SK-N-SH (cell line): ENCODE data around the gene DLG1. TPM values are rescaled to one million over a fixed set of nuclear protein-coding genes. Genes with fewer than 3 reads are reported as not detected.

ENCODE experiments used
- CTCF ChIA-PET: fragments of 300-600, 350-600 bp; formaldehyde crosslinking; extraction: SDS; loops from one replicate; lab custom pipeline; 2021; lab: Yijun Ruan, JAX
- POLR2A ChIA-PET: fragments of 350-600 bp; sonication (Branson Sonifier 250); formaldehyde crosslinking; extraction: SDS; loops from one replicate; lab custom pipeline; 2020; ENCODE audit warnings: antibody characterized with exemption, inconsistent platforms; lab: Yijun Ruan, JAX
- DNase-seq: peaks from one replicate; pipeline ENCODE4 v3.0.0; 2012
- H2AFZ ChIP-seq: fragments of 200-600 bp; sonication (generic); 2 replicates; pipeline ENCODE4 v1.8.1; 2016; ENCODE audit warnings: antibody characterized with exemption, mild to moderate bottlenecking, low read depth
- H3F3A ChIP-seq: fragments of 200-600 bp; sonication (generic); replicated peaks from 2 replicates; pipeline ENCODE3; 2016; ENCODE audit warnings: antibody characterized with exemption, mild to moderate bottlenecking; ENCODE audit not compliant: insufficient read depth
- H3K27ac ChIP-seq, 2 experiments: fragments of 200-500 bp in 1 of 2; fragments of 200-600 bp in 1 of 2; sonication (Bioruptor generic) in 1 of 2; sonication (generic), shearing (Covaris generic) in 1 of 2; 2 replicates each; pipeline versions ENCODE4 v1.5.1 to v1.6.1; 2014 to 2016; ENCODE audit warnings: low read depth in 2 of 2, inconsistent platforms in 1 of 2, low read length in 1 of 2, mild to moderate bottlenecking in 1 of 2, mixed read lengths in 1 of 2
- H3K27me3 ChIP-seq: fragments of 200-600 bp; sonication (generic), shearing (Covaris generic); 2 replicates; pipeline ENCODE4 v1.6.1; 2016; ENCODE audit warnings: mixed run types; ENCODE audit not compliant: insufficient read depth
- H3K36me3 ChIP-seq, 2 experiments: fragments of 200-500 bp in 1 of 2; fragments of 200-600 bp in 1 of 2; sonication (Bioruptor generic) in 1 of 2; sonication (generic) in 1 of 2; replicated peaks in 1 of 2; 2 replicates each; pipeline versions ENCODE3 to v1.5.1; 2014 to 2016; ENCODE audit warnings: low read length in 1 of 2, mild to moderate bottlenecking in 1 of 2; ENCODE audit not compliant: insufficient read depth in 2 of 2, control insufficient read depth in 1 of 2
- H3K4me1 ChIP-seq, 2 experiments: fragments of 200-500 bp in 1 of 2; fragments of 200-600 bp in 1 of 2; sonication (Bioruptor generic) in 1 of 2; sonication (generic), shearing (Covaris generic) in 1 of 2; 2 replicates each; pipeline versions ENCODE4 v1.5.1 to v1.6.1; 2014 to 2016; ENCODE audit warnings: low read depth in 1 of 2, low read length in 1 of 2, mixed run types in 1 of 2; ENCODE audit not compliant: insufficient read depth in 2 of 2, control insufficient read depth in 1 of 2
- H3K4me2 ChIP-seq: fragments of 200-600 bp; sonication (generic), shearing (Covaris generic); 2 replicates; pipeline ENCODE4 v1.6.1; 2017; ENCODE audit warnings: mixed run types
- H3K4me3 ChIP-seq, 2 experiments: fragments of 200-500 bp in 1 of 2; fragments of 200-600 bp in 1 of 2; sonication (Bioruptor generic) in 1 of 2; sonication (generic), shearing (Covaris generic) in 1 of 2; 2 replicates each; pipeline versions ENCODE4 v1.5.1 to v1.8.1; 2014 to 2016; ENCODE audit warnings: low read depth in 2 of 2, inconsistent platforms in 1 of 2, low read length in 1 of 2, mild to moderate bottlenecking in 1 of 2, mixed read lengths in 1 of 2, moderate library complexity in 1 of 2
- H3K79me2 ChIP-seq: fragments of 200-600 bp; sonication (generic); 2 replicates; pipeline ENCODE4 v1.8.1; 2017; ENCODE audit warnings: mild to moderate bottlenecking; ENCODE audit not compliant: insufficient read depth
- H3K9ac ChIP-seq: fragments of 200-600 bp; sonication (generic); 2 replicates; pipeline ENCODE4 v1.6.1; 2017; ENCODE audit warnings: mixed run types
- H3K9me2 ChIP-seq: fragments of 200-600 bp; sonication (generic); 2 replicates; pipeline ENCODE4 v1.6.1; 2017; ENCODE audit warnings: mixed run types
- H3K9me3 ChIP-seq: fragments of 200-600 bp; sonication (generic); 2 replicates; pipeline ENCODE4 v1.6.1; 2017; ENCODE audit warnings: mixed run types, mild to moderate bottlenecking, moderate library complexity
- H4K20me1 ChIP-seq: fragments of 200-600 bp; sonication (generic); 2 replicates; pipeline ENCODE4 v1.6.1; 2017; ENCODE audit warnings: mild to moderate bottlenecking, mixed run types; ENCODE audit not compliant: insufficient read depth
- CHD2 ChIP-seq: fragments of 150-350 bp; IDR thresholded peaks from 2 replicates; pipeline ENCODE4 v1.6.1; 2018; ENCODE audit warnings: low read length; ENCODE audit not compliant: partially characterized antibody
- CTCF ChIP-seq: fragments of 200-600 bp; sonication (generic); IDR thresholded peaks from 2 replicates; pipeline ENCODE4 v1.6.1; 2017; ENCODE audit warnings: antibody characterized with exemption, mild to moderate bottlenecking, moderate library complexity
- EZH2phosphoT487 ChIP-seq: fragments of 200-600 bp; sonication (generic); IDR thresholded peaks from 2 replicates; pipeline ENCODE4 v1.6.1; 2017; ENCODE audit warnings: low read depth, mixed run types, mild to moderate bottlenecking, antibody characterized with exemption, moderate library complexity, borderline replicate concordance
- FOSL2 ChIP-seq: IDR thresholded peaks from 2 replicates; pipeline ENCODE4 v1.4.0; 2012; ENCODE audit warnings: low read depth, mild to moderate bottlenecking, moderate library complexity, borderline replicate concordance
- FOXJ3 ChIP-seq: sonication (generic); formaldehyde crosslinking; IDR thresholded peaks from 2 replicates; pipeline ENCODE4 v1.5.1; 2020; ENCODE audit warnings: mild to moderate bottlenecking, missing genetic modification reagents
- IRF3 ChIP-seq: fragments of 150-350 bp; IDR thresholded peaks from 2 replicates; pipeline ENCODE4 v1.6.1; 2016; ENCODE audit warnings: mild to moderate bottlenecking, low read depth, low read length
- JUND ChIP-seq: IDR thresholded peaks from 2 replicates; pipeline ENCODE4 v1.4.0; 2012
- MEF2A ChIP-seq: IDR thresholded peaks from 2 replicates; pipeline ENCODE4 v1.4.0; 2012; ENCODE audit warnings: low read depth, borderline replicate concordance
- NRF1 ChIP-seq: IDR thresholded peaks from 2 replicates; pipeline ENCODE4 v1.6.1; 2012; ENCODE audit warnings: low read depth, mild to moderate bottlenecking, low read length
- RAD21 ChIP-seq: IDR thresholded peaks from 2 replicates; pipeline ENCODE4 v1.6.1; 2012; ENCODE audit warnings: mild to moderate bottlenecking, low read length
- RCOR1 ChIP-seq: fragments of 150-350 bp; IDR thresholded peaks from 2 replicates; pipeline ENCODE4 v1.6.1; 2017; ENCODE audit warnings: antibody characterized with exemption, low read length
- REST ChIP-seq: IDR thresholded peaks from 2 replicates; pipeline ENCODE4 v1.6.1; 2012; ENCODE audit warnings: mild to moderate bottlenecking, low read depth, low read length, moderate library complexity
- RXRA ChIP-seq: IDR thresholded peaks from 2 replicates; pipeline ENCODE4 v1.4.0; 2012; ENCODE audit warnings: low read depth, mild to moderate bottlenecking, borderline replicate concordance
- SMC3 ChIP-seq: IDR thresholded peaks from 2 replicates; pipeline ENCODE4 v1.6.1; 2012; ENCODE audit warnings: low read depth, low read length, improper control_type of control experiment
- TCF12 ChIP-seq: IDR thresholded peaks from 2 replicates; pipeline ENCODE4 v1.4.0; 2012
- USF2 ChIP-seq: fragments of 150-350 bp; IDR thresholded peaks from 2 replicates; pipeline ENCODE4 v1.6.1; 2017; ENCODE audit warnings: antibody characterized with exemption, low read length, low read depth, borderline replicate concordance
- WGBS: methylation state at CpG from one replicate; pipeline ENCODE4 v1.1.6; 2017; ENCODE audit warnings: low lambda C conversion rate; 5-methylcytosine and 5-hydroxymethylcytosine counted together
- polyA plus RNA-seq, 3 experiments: library from polyadenylated mRNA; depleted of rRNA; stranded (reverse); fragments of >200 nt; gene quantifications; 2 replicates each; pipeline ENCODE4 v1.2.3, GENCODE V29; 2012

DLG1 gene
- polyA plus RNA-seq, 1 of the 3 experiments (the other 2 are of a cell fraction), result 16.5 TPM

GRCh38 chr3:197136744-197137143, 161.7 kb downstream of the DLG1 start (continued):
- TF ChIP-seq FOXJ3 (CRISPR knock-in tag), result no peak
- TF ChIP-seq RCOR1, result no peak
- TF ChIP-seq, all 33 proteins: peak for 0

- no peaks in the 10 kb centered on the region for H3K9me2 ChIP-seq
- DNase-seq, result no peak
- TF ChIP-seq FOSL2 (no peak), RXRA (no peak)
- H3K4me1 ChIP-seq, result no peaks in the 10 kb centered on the region
- H3K27me3 ChIP-seq, result no peaks in the 10 kb centered on the region
- no peaks in the 10 kb centered on the region for H3K9me3 ChIP-seq
- H4K20me1 ChIP-seq, result no peaks in the 10 kb centered on the region
- 98% methylated on average over 5 of the region's 5 CpGs for WGBS
- H3K4me2 ChIP-seq, result no peak overlapping the region
- POLR2A ChIA-PET, result no interaction called here
- H3F3A ChIP-seq, result no peaks in the 10 kb centered on the region
- H3K27ac ChIP-seq, result no peak overlapping the region
- H3K4me3 ChIP-seq, result no peak overlapping the region
- no peaks in the 10 kb centered on the region for H3K79me2 ChIP-seq
- CTCF ChIA-PET, result no interaction called here
- H2AFZ ChIP-seq, result no peak overlapping the region
- H3K36me3 ChIP-seq, result peaks cover 67 to 73% of the 10 kb centered on the region in 2 experiments
- no peak overlapping the region for H3K9ac ChIP-seq
Measured at GRCh38 chr3:197135212-197135611, 163.2 kb downstream of the DLG1 start.

GRCh38 chr3:197132916-197133530, 165.4 kb downstream of the DLG1 start:
- ChIA-PET POLR2A (no interaction called here), CTCF (no interaction called here)
- no peak overlapping the region for H2AFZ ChIP-seq
- no peak overlapping the region for H3K4me3 ChIP-seq
- TF ChIP-seq MEF2A, result no peak
- no peak for TF ChIP-seq IRF3
- TF ChIP-seq RXRA, result no peak
- TF ChIP-seq EZH2phosphoT487, result no peak
- no peak for TF ChIP-seq SMC3
- no peak for TF ChIP-seq CTCF
- TF ChIP-seq REST, result no peak
- no peak for TF ChIP-seq USF2
- TF ChIP-seq JUND, result no peak
- no peak for TF ChIP-seq RAD21
- TF ChIP-seq CHD2, result no peak
- no peak for TF ChIP-seq NRF1
- no peak for TF ChIP-seq TCF12
- no peak overlapping the region for H3K9ac ChIP-seq
- H3K27me3 ChIP-seq, result no peaks in the 10 kb centered on the region
- peaks cover 65 to 72% of the 10 kb centered on the region in 2 experiments for H3K36me3 ChIP-seq
- H3K9me3 ChIP-seq, result no peaks in the 10 kb centered on the region
- no peak overlapping the region; a peak in 1 of 4 replicates for H3K27ac ChIP-seq
- H3K9me2 ChIP-seq, result no peaks in the 10 kb centered on the region
- H3K4me1 ChIP-seq, result no peaks in the 10 kb centered on the region
- WGBS, result 100% methylated on average over 2 of the region's 2 CpGs
- H3F3A ChIP-seq, result no peaks in the 10 kb centered on the region
- no peak for DNase-seq
- no peaks in the 10 kb centered on the region for H3K79me2 ChIP-seq
- H3K4me2 ChIP-seq, result no peak overlapping the region
- no peaks in the 10 kb centered on the region for H4K20me1 ChIP-seq
